ENCODE measurements around the gene SPAG6. TPM values are rescaled to one million over a fixed set of nuclear protein-coding genes. Genes with fewer than 3 reads are reported as not detected.

The SPAG6 gene
- total RNA-seq, 2 experiments from 2014 or later = not detected

GRCh38 chr10:22321924-22322640, 23.2 kb upstream of the SPAG6 start:
- POLR2A ChIA-PET = interaction anchor here (0.9 to 1.4 kb wide), 3 partner anchors 10 to 77 kb away, joined by 3 to 4 read pairs (median 3); no protein-coding TSS in a partner anchor
- H3K9me3 Mint-ChIP-seq = no peaks in the 10 kb centered on the region
- peak overlapping the region; percentile 90 for H3K4me3 Mint-ChIP-seq
- peaks cover 21% of the 10 kb centered on the region for H3K36me3 Mint-ChIP-seq (ENCODE audit: low read depth)
- no peak for ATAC-seq
- intact Hi-C loops (cut with micrococcal nuclease) = loop anchor here (5.0 kb wide), 1 partner anchor 115 kb away; no protein-coding TSS in a partner anchor
- TF ChIP-seq, protein P1, sequence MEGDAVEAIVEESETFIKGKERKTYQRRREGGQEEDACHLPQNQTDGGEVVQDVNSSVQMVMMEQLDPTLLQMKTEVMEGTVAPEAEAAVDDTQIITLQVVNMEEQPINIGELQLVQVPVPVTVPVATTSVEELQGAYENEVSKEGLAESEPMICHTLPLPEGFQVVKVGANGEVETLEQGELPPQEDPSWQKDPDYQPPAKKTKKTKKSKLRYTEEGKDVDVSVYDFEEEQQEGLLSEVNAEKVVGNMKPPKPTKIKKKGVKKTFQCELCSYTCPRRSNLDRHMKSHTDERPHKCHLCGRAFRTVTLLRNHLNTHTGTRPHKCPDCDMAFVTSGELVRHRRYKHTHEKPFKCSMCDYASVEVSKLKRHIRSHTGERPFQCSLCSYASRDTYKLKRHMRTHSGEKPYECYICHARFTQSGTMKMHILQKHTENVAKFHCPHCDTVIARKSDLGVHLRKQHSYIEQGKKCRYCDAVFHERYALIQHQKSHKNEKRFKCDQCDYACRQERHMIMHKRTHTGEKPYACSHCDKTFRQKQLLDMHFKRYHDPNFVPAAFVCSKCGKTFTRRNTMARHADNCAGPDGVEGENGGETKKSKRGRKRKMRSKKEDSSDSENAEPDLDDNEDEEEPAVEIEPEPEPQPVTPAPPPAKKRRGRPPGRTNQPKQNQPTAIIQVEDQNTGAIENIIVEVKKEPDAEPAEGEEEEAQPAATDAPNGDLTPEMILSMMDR (IDR thresholded peaks at IDR 0.05) = no peak
- peaks cover 46% of the 10 kb centered on the region for H3K27me3 Mint-ChIP-seq
- CTCF ChIA-PET = interaction anchor here (0.9 kb wide), 1 partner anchor 328 kb away, joined by 3 read pairs; no protein-coding TSS in a partner anchor
- peak overlapping the region; percentile 89 for H3K27ac Mint-ChIP-seq
- peaks cover 53% of the 10 kb centered on the region for H3K4me1 Mint-ChIP-seq (ENCODE audit: low read depth)
- no peak for DNase-seq

DNA sequence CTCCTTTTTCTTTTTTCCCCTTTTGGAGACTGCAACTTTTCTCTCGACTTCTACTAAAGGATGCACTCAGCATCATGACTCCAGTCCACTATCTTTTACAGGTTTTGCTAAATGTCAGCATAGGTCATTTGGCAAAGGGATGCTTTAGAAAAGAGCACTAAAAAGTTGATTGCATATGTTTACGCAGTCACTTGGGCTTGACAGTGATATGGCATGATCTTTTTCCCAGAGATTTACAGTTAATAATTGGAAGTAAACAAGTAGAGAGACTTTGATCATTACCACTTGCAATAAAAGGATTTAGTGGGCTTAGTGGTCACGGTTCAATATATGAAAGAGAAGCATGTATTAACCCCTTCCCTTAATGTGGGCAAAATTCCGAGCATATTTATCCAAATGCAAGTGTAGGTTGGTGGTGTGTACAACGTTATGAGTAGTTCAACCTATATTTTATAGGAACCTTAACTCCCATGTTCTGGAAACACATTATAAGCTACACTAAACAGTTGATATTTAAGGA, 22.6 kb upstream of the SPAG6 start:
- ATAC-seq = no peak
- no peak for DNase-seq
- Mint-ChIP-seq H3K4me3 (peak overlapping the region; percentile 90), H3K9me3 (no peaks in the 10 kb centered on the region), H3K36me3 (ENCODE audit: low read depth) (peaks cover 22% of the 10 kb centered on the region), H3K27me3 (peaks cover 46% of the 10 kb centered on the region), H3K27ac (peak overlapping the region; percentile 89), H3K4me1 (ENCODE audit: low read depth) (peaks cover 50% of the 10 kb centered on the region)
- CTCF ChIA-PET = no interaction called here
- intact Hi-C loops (cut with micrococcal nuclease) = loop anchor here (5.0 kb wide), 1 partner anchor 115 kb away; no protein-coding TSS in a partner anchor
- POLR2A ChIA-PET = interaction anchor here (0.9 to 1.4 kb wide), 3 partner anchors 9 to 78 kb away, joined by 3 to 4 read pairs (median 3); no protein-coding TSS in a partner anchor
- TF ChIP-seq, protein P1 (IDR thresholded peaks at IDR 0.05) = no peak

- H3K4me1 Mint-ChIP-seq (ENCODE audit: low read depth) = peaks cover 41% of the 10 kb centered on the region
These were observed 21.6 kb upstream of the SPAG6 start for GRCh38 chr10:22323538-22324305.

DNA sequence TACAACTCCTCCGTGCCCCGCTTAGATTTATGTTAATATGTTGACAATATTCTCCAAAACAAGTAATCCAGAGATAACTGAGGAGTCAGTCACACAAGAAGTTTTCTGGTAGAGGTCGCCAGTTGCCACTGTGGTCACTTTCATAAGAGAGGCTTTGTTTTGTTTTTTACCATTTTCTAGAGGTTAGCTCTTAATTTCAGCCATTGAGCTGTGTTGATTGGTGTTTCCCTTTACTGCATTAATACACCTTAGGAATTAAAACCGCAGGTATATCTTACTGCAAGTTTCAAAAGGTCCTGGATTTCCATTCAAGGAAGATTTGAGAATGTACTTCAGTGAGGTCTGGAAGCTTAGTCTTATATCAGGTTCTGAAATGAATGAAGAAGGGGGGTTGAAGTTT, 20.9 kb upstream of the SPAG6 start:
- Mint-ChIP-seq H3K27ac (peak overlapping the region; percentile 26), H3K4me3 (peak overlapping the region; percentile 90), H3K9me3 (no peaks in the 10 kb centered on the region), H3K4me1 (ENCODE audit: low read depth) (peaks cover 37% of the 10 kb centered on the region), H3K36me3 (ENCODE audit: low read depth) (peaks cover 19% of the 10 kb centered on the region), H3K27me3 (peaks cover 42% of the 10 kb centered on the region)
- CTCF ChIA-PET = interaction anchor here (1.1 to 1.7 kb wide), 2 partner anchors 8 to 99 kb away, joined by 3 to 4 read pairs; partner anchors contain the start of gene COMMD3
- POLR2A ChIA-PET = interaction anchor here (1.3 to 2.1 kb wide), 3 partner anchors 8 to 71 kb away, joined by 4 to 6 read pairs (median 4); partner anchors contain the start of genes COMMD3 and SPAG6
- DNase-seq (no peak), ATAC-seq (no peak)
- intact Hi-C loops (cut with micrococcal nuclease) = loop anchor here (5.0 kb wide), 1 partner anchor 113 kb away; no protein-coding TSS in a partner anchor
- TF ChIP-seq, protein P1 (IDR thresholded peaks at IDR 0.05) = no peak

More at GRCh38 chr10:22323538-22324305, 21.6 kb upstream of the SPAG6 start:
- Mint-ChIP-seq H3K36me3 (ENCODE audit: low read depth) (peaks cover 16% of the 10 kb centered on the region), H3K4me3 (peak overlapping the region; percentile 90), H3K9me3 (no peaks in the 10 kb centered on the region), H3K27ac (no peak overlapping the region), H3K27me3 (peaks cover 44% of the 10 kb centered on the region)
- intact Hi-C loops (cut with micrococcal nuclease) = loop anchor here (5.0 kb wide), 1 partner anchor 114 kb away; no protein-coding TSS in a partner anchor
- CTCF ChIA-PET = interaction anchor here (1.1 to 1.7 kb wide), 2 partner anchors 8 to 100 kb away, joined by 3 to 4 read pairs; partner anchors contain the start of gene COMMD3
- TF ChIP-seq, protein P1 (IDR thresholded peaks at IDR 0.05) = no peak
- POLR2A ChIA-PET = interaction anchor here (1.3 to 2.1 kb wide), 2 partner anchors 21 to 71 kb away, joined by 4 to 6 read pairs; partner anchors contain the start of gene SPAG6
- DNase-seq (no peak), ATAC-seq (no peak)

Data from activated CD8-positive, alpha-beta T cell treated with anti-CD3 and anti-CD28 coated beads for 36 hours (primary cell).